H9 (cell line): ENCODE measurements around the gene CDK2AP2. TPM values are rescaled to one million over a fixed set of nuclear protein-coding genes. Genes with fewer than 3 reads are reported as not detected.

Source experiments
- DNase-seq: peaks from one replicate; pipeline ENCODE4 v3.0.0-alpha.2; 2017
- H2AFZ ChIP-seq: one replicate; pipeline ENCODE4 v1.6.1; 2013; ENCODE audit warnings: mild to moderate bottlenecking, low read length, control low read depth, moderate library complexity
- H2AK5ac ChIP-seq: 2 replicates; pipeline ENCODE4 v1.6.1; 2013; ENCODE audit warnings: low read length, control low read depth, mixed read lengths; ENCODE audit not compliant: insufficient read length
- H2BK120ac ChIP-seq: one replicate; pipeline ENCODE4 v1.6.1; 2013; ENCODE audit warnings: low read depth, mild to moderate bottlenecking, low read length, control low read depth, inconsistent platforms; ENCODE audit not compliant: poor library complexity, severe bottlenecking
- H2BK12ac ChIP-seq: 2 replicates; pipeline ENCODE4 v1.6.1; 2013; ENCODE audit warnings: low read length, control low read depth, mixed read lengths, low read depth; ENCODE audit not compliant: insufficient read length
- H2BK15ac ChIP-seq: 2 replicates; pipeline ENCODE4 v1.6.1; 2013; ENCODE audit warnings: low read depth, low read length, control low read depth
- H2BK20ac ChIP-seq: one replicate; pipeline ENCODE4 v1.6.1; 2013; ENCODE audit warnings: low read depth, mild to moderate bottlenecking, low read length, control low read depth, inconsistent platforms; ENCODE audit not compliant: poor library complexity, severe bottlenecking
- H2BK5ac ChIP-seq: 2 replicates; pipeline ENCODE4 v1.6.1; 2013; ENCODE audit warnings: low read length, control low read depth, mixed read lengths; ENCODE audit not compliant: insufficient read length
- H3K14ac ChIP-seq: 2 replicates; pipeline ENCODE4 v1.6.1; 2013; ENCODE audit warnings: low read length, control low read depth; ENCODE audit not compliant: insufficient read depth
- H3K18ac ChIP-seq: 2 replicates; pipeline ENCODE4 v1.6.1; 2013; ENCODE audit warnings: low read depth, mild to moderate bottlenecking, mixed read lengths, low read length, control low read depth; ENCODE audit not compliant: insufficient read length
- H3K23ac ChIP-seq: 2 replicates; pipeline ENCODE4 v1.6.1; 2013; ENCODE audit warnings: low read length, control low read depth, mixed read lengths, low read depth; ENCODE audit not compliant: insufficient read length
- H3K23me2 ChIP-seq: 2 replicates; pipeline ENCODE4 v1.6.1; 2013; ENCODE audit warnings: low read depth, mild to moderate bottlenecking, mixed read lengths, low read length, control low read depth; ENCODE audit not compliant: insufficient read length, poor library complexity, severe bottlenecking
- H3K27ac ChIP-seq: 2 replicates; pipeline ENCODE4 v1.5.1; 2013; ENCODE audit warnings: low read length, control low read depth, mixed read lengths, low read depth; ENCODE audit not compliant: insufficient read length
- H3K27me3 ChIP-seq: 2 replicates; pipeline ENCODE4 v1.6.1; 2013; ENCODE audit warnings: low read length, control low read depth, inconsistent platforms; ENCODE audit not compliant: insufficient read depth
- H3K4ac ChIP-seq: 2 replicates; pipeline ENCODE4 v1.6.1; 2013; ENCODE audit warnings: low read depth, mild to moderate bottlenecking, control low read depth, inconsistent platforms, low read length, moderate library complexity
- H3K4me1 ChIP-seq: 2 replicates; pipeline ENCODE4 v1.6.1; 2013; ENCODE audit warnings: low read length, control low read depth, inconsistent platforms; ENCODE audit not compliant: insufficient read depth
- H3K4me2 ChIP-seq: 2 replicates; pipeline ENCODE4 v1.6.1; 2013; ENCODE audit warnings: low read length, control low read depth, mixed read lengths; ENCODE audit not compliant: insufficient read length, insufficient read depth
- H3K56ac ChIP-seq: 2 replicates; pipeline ENCODE4 v1.6.1; 2013; ENCODE audit warnings: low read depth, mild to moderate bottlenecking, mixed read lengths, low read length, control low read depth; ENCODE audit not compliant: insufficient read length
- H3K79me1 ChIP-seq: 2 replicates; pipeline ENCODE4 v1.6.1; 2013; ENCODE audit warnings: low read depth, mild to moderate bottlenecking, moderate library complexity, low read length, control low read depth, inconsistent platforms; ENCODE audit not compliant: insufficient read depth, poor library complexity, severe bottlenecking
- H3K79me2 ChIP-seq: 2 replicates; pipeline ENCODE4 v1.6.1; 2013; ENCODE audit warnings: low read length, control low read depth, inconsistent platforms; ENCODE audit not compliant: insufficient read depth
- H3K9ac ChIP-seq: 2 replicates; pipeline ENCODE4 v1.6.1; 2013; ENCODE audit warnings: low read length, control low read depth, mixed read lengths; ENCODE audit not compliant: insufficient read length; ENCODE audit errors: extremely low read depth
- H3K9me3 ChIP-seq: one replicate; pipeline ENCODE4 v1.6.1; 2013; ENCODE audit warnings: low read depth, low read length, inconsistent platforms; ENCODE audit not compliant: control insufficient read depth
- H3T11ph ChIP-seq: one replicate; pipeline ENCODE4 v1.6.1; 2013; ENCODE audit warnings: mild to moderate bottlenecking, low read length, control low read depth, inconsistent platforms
- H4K20me1 ChIP-seq: one replicate; pipeline ENCODE4 v1.6.1; 2013; ENCODE audit not compliant: control insufficient read depth, insufficient read length, insufficient read depth
- H4K5ac ChIP-seq: 2 replicates; pipeline ENCODE4 v1.6.1; 2013; ENCODE audit warnings: low read depth, mild to moderate bottlenecking, mixed read lengths, low read length, control low read depth; ENCODE audit not compliant: insufficient read length
- H4K8ac ChIP-seq: replicated peaks from 2 replicates; pipeline ENCODE4 v1.6.1; 2013; ENCODE audit warnings: low read length, control low read depth, mixed read lengths, low read depth; ENCODE audit not compliant: insufficient read length
- H4K91ac ChIP-seq: 2 replicates; pipeline ENCODE4 v1.6.1; 2013; ENCODE audit warnings: low read depth, mild to moderate bottlenecking, moderate library complexity, mixed read lengths, low read length, control low read depth; ENCODE audit not compliant: insufficient read length
- H3K27ac Mint-ChIP-seq, 3 experiments: 2 replicates in 2 of 3; 3 replicates in 1 of 3; pipeline ENCODE4 v1.8.0; 2020 to 2021; ENCODE audit warnings: mixed read lengths in 3 of 3, mild to moderate bottlenecking in 1 of 3, moderate library complexity in 1 of 3
- H3K27me3 Mint-ChIP-seq: 2 replicates; pipeline ENCODE4 v1.8.0; 2021; ENCODE audit warnings: low read depth, mild to moderate bottlenecking, moderate library complexity, mixed read lengths
- H3K36me3 Mint-ChIP-seq, 3 experiments: 2 replicates in 2 of 3; 3 replicates in 1 of 3; pipeline ENCODE4 v1.8.0; 2020 to 2021; ENCODE audit warnings: low read depth in 3 of 3, mixed read lengths in 3 of 3; ENCODE audit not compliant: insufficient read depth in 1 of 3
- H3K4me1 Mint-ChIP-seq, 2 experiments: 2 replicates each; pipeline ENCODE4 v1.8.0; 2020; ENCODE audit warnings: mixed read lengths in 2 of 2
- H3K4me3 Mint-ChIP-seq, 2 experiments: 2 replicates in 1 of 2; 3 replicates in 1 of 2; pipeline ENCODE4 v1.8.0; 2020 to 2021; ENCODE audit warnings: mild to moderate bottlenecking in 2 of 2, mixed read lengths in 2 of 2, moderate library complexity in 1 of 2
- H3K9me3 Mint-ChIP-seq, 2 experiments: 2 replicates in 1 of 2; 3 replicates in 1 of 2; pipeline ENCODE4 v1.8.0; 2020; ENCODE audit warnings: mild to moderate bottlenecking in 2 of 2, mixed read lengths in 2 of 2, moderate library complexity in 1 of 2
- CTCF ChIP-seq: fragments of 200-600 bp; sonication (generic); conservative IDR thresholded peaks from 3 replicates; pipeline ENCODE4 v1.8.0; 2021; ENCODE audit warnings: antibody characterized with exemption, mild to moderate bottlenecking
- WGBS: extraction: QIAGEN DNeasy Blood & Tissue Kit; methylation state at CpG from one replicate; pipeline ENCODE4 v1.1.7; 2013; ENCODE audit warnings: missing lambda C conversion rate, low lambda C conversion rate, mixed read lengths; ENCODE audit not compliant: insufficient read length; ENCODE audit errors: extremely low coverage; 5-methylcytosine and 5-hydroxymethylcytosine counted together
- total RNA-seq: library from RNA; stranded (reverse); gene quantifications from 2 replicates; pipeline ENCODE4 v1.2.1, GENCODE V29; 2021

CDK2AP2 gene
- total RNA-seq, 1 experiment from 2014 or later = 36.1 TPM

- H3K9ac ChIP-seq = no peak overlapping the region
- no peak overlapping the region for H3K27ac Mint-ChIP-seq
- WGBS = no CpG with 5 or more reads among the region's 11 CpGs
Observed at GRCh38 chr11:67484847-67485311, 23.1 kb downstream of the CDK2AP2 start.

More at GRCh38 chr11:67484847-67485311, 23.1 kb downstream of the CDK2AP2 start:
- Histone ChIP-seq H3K4ac (no peak overlapping the region), H2BK12ac (no peak overlapping the region), H3K4me1 (no peaks in the 10 kb centered on the region; the same call in 1 of the 2 replicates), H2BK120ac (no peak overlapping the region), H3K4me2 (no peak overlapping the region), H3K9me3 (no peaks in the 10 kb centered on the region), H4K8ac (no peak overlapping the region), H4K20me1 (no peaks in the 10 kb centered on the region), H3K27ac (no peak overlapping the region), H3K27me3 (no peaks in the 10 kb centered on the region; the same call in 1 of the 2 replicates), H2BK20ac (no peak overlapping the region), H4K5ac (no peak overlapping the region), H2BK5ac (no peak overlapping the region), H2AFZ (no peak overlapping the region), H3K79me1 (no peaks in the 10 kb centered on the region), H3K23ac (no peak overlapping the region), H3K18ac (no peak overlapping the region), H4K91ac (no peak overlapping the region), H3K79me2 (no peaks in the 10 kb centered on the region), H3K23me2 (no peaks in the 10 kb centered on the region), H2BK15ac (no peak overlapping the region), H3K14ac (no peak overlapping the region), H2AK5ac (no peak overlapping the region), H3T11ph (no peak overlapping the region), H3K56ac (no peak overlapping the region)
- Mint-ChIP-seq H3K4me3 (no peak overlapping the region), H3K9me3 (no peaks in the 10 kb centered on the region), H3K4me1 (peaks cover 19 to 25% of the 10 kb centered on the region in 2 experiments), H3K27me3 (peaks cover 28% of the 10 kb centered on the region), H3K36me3 (peaks cover 9 to 16% (median 13%) of the 10 kb centered on the region in 3 experiments)
- no peak for TF ChIP-seq CTCF
- DNase-seq = no peak
